T-helper 2 cell treated with Interferon-gamma antibody and Interleukin-4, amounts not matched to agents 5 μg/mL and 100 μg/mL, for 36 hours (primary cell): ENCODE data around the gene KAT8.
A peak's percentile ranks its signal among the peaks of the same experiment; 100 is the strongest.
"Not testable (repeated sequence)": the region's sequence is repeated elsewhere in the genome, so short reads cannot be mapped to it uniquely, and the experiment has no call there.

Experiments
- DNase-seq: peaks from one replicate; pipeline ENCODE4 v3.0.0; 2021; ENCODE audit warnings: low spot score
- H3K27ac Mint-ChIP-seq: one replicate; pipeline ENCODE4 v1.8.0; 2021; ENCODE audit warnings: mild to moderate bottlenecking, mixed read lengths
- H3K27me3 Mint-ChIP-seq: one replicate; pipeline ENCODE4 v1.8.0; 2021; ENCODE audit warnings: low read depth, mixed read lengths
- H3K36me3 Mint-ChIP-seq: one replicate; pipeline ENCODE4 v1.8.0; 2021; ENCODE audit warnings: low read depth, mixed read lengths
- H3K4me1 Mint-ChIP-seq: one replicate; pipeline ENCODE4 v1.8.0; 2021; ENCODE audit warnings: low read depth, mixed read lengths
- H3K4me3 Mint-ChIP-seq: one replicate; pipeline ENCODE4 v1.8.0; 2022; ENCODE audit warnings: mild to moderate bottlenecking, moderate library complexity, mixed read lengths
- H3K9me3 Mint-ChIP-seq: one replicate; pipeline ENCODE4 v1.8.0; 2021; ENCODE audit warnings: mixed read lengths

Gene KAT8

DNA sequence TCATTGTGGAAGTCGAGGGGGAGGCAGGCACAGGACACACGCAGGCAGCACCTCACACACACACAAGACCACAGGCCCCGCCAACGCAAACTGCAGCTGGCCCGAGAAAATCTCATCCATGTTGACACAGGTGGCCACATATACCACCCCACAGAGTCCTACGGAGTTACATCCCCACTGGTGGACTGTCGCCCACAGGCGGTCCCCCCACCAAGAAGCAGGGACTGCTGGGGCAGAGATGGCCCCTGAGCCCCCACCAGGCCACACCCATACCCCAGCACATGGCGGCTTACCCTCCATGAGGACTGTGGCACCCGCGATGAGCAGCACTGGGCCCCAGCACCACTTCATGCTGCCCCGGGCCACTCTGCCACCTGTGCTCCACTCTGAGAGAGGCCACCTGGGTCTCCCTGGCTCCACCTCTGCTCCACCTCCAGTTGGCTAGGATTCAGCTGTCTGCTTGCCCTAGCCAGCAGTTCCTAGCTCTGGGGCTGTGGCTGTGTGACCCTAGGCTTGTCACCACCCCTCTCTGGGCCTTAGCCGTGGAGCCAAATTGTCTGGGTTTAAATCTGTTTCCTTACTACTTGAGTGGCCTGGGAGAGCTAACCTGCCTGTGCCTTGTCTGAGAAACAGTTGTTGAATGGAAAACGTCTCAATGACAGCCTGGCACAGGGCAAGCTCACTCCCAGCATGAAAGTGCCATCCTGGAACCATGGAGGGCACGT lies 28.8 kb upstream of the KAT8 start, which contains the start of gene PRSS53:
Gene PRSS53, minus strand, starts transcription at position 485 of the 725 bp plus-strand sequence. Its CDS starts 134 bp downstream, at position 351.
- Mint-ChIP-seq H3K9me3 (no peaks in the 10 kb centered on the region), H3K4me3 (no peak within 1 kb of the TSS), H3K27ac (no peak within 1 kb of the TSS), H3K4me1 (peaks cover 1% of the 10 kb centered on the region), H3K36me3 (peaks cover 10% of the 10 kb centered on the region), H3K27me3 (no peaks in the 10 kb centered on the region)
- DNase-seq, result no peak

DNA sequence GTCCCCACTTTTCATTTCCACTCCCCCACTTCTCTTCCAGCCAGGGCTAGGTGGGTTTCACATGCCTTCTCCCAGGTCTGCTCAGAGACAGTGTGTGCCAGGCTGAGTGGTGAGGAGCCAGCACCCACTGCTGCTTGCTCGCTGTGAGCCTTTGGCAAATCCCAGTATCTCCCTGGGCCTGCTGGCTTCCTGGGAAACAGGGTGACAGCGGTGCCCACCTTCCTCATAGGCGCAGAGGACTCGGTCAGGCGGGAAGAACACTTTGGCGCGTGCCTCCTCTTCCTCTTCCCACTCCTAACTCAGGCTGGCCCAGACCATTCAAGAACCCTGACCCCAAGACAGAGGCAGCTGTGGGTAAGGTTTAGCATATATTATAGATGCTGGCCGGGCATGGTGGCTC lies 28.3 kb upstream of the KAT8 start:
- Mint-ChIP-seq H3K9me3 (no peaks in the 10 kb centered on the region), H3K36me3 (peaks cover 11% of the 10 kb centered on the region), H3K4me3 (no peak overlapping the region), H3K4me1 (peaks cover 4% of the 10 kb centered on the region), H3K27ac (no peak overlapping the region), H3K27me3 (no peaks in the 10 kb centered on the region)
- no peak for DNase-seq

DNA sequence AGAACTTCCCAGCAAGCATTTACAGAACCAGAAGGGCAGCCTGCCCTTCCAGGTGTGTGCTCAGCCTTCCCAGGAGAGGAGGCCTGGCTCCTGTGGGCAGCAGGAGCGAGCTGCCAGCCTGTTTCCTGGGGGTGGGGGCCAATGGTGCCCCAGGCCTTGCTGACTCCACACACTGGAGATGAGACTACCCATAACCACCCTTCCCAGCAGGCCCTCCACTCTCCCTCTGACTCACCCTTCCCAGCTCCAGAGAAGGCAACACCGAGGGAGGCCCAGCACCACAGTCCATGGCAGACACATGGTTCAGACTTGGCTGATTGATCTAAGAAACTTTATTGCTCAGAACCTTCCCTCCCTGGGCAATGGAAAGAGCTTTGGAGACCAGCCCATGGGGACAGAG lies 26.9 kb upstream of the KAT8 start:
- peaks cover 9% of the 10 kb centered on the region for H3K4me1 Mint-ChIP-seq
- H3K27ac Mint-ChIP-seq, result no peak overlapping the region
- no peaks in the 10 kb centered on the region for H3K9me3 Mint-ChIP-seq
- H3K4me3 Mint-ChIP-seq, result no peak overlapping the region
- H3K36me3 Mint-ChIP-seq, result peaks cover 13% of the 10 kb centered on the region
- no peaks in the 10 kb centered on the region for H3K27me3 Mint-ChIP-seq
- no peak for DNase-seq

DNA sequence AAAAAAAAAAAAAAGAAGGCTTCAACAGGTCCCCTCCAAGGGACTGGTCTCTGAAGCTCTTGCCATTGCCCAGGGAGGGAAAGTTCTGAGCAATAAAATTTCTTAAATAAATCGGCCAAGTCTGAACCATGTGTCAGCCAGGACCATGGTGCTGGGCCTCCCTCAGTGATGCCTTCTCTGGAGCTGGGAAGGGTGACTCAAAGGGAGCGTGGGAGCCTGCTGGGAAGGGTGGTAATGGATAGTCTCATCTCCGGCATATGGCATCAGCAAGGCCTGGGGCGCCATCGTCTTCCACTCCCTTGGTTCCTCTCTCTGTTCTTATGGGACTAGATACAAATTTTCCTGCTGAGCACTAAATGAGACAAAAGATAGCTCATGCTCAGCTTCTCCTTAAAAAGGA lies 25.1 kb upstream of the KAT8 start:
- peaks cover 12% of the 10 kb centered on the region for H3K36me3 Mint-ChIP-seq
- no peaks in the 10 kb centered on the region for H3K27me3 Mint-ChIP-seq
- H3K27ac Mint-ChIP-seq, result no peak overlapping the region
- H3K4me3 Mint-ChIP-seq, result peak overlapping the region; percentile 1
- H3K9me3 Mint-ChIP-seq, result no peaks in the 10 kb centered on the region
- H3K4me1 Mint-ChIP-seq, result peaks cover 13% of the 10 kb centered on the region
- no peak for DNase-seq

DNA sequence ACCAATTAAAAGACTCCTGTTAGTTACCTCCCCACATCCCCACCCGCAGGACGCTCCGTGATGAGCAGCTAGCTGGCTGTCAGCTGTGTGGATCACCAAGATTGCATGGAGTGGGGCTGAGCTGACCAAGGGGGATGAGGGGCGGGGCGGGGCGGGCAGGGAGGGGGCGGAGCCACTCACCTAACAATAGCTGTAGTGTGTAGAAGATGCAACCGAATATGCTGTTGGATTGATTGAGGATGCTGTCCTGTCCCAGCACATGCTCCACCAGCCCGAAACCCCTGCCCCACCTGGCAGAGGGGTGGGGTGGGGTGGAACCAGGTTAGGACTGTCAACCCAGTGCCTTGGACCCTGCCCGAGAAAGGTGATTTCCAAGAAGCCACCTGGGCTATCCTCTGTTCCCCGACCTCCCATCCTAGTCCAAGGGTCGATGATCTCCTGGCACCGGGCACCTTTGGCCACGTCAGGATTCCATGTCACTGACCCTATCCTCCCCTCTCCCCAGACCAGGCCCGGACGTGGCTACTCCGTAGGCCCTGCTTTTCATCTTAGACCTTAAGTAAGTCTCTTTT lies 24.2 kb upstream of the KAT8 start:
- peak overlapping the region; percentile 91 for H3K4me3 Mint-ChIP-seq
- peaks cover 12% of the 10 kb centered on the region for H3K36me3 Mint-ChIP-seq
- H3K27ac Mint-ChIP-seq, result peak overlapping the region; percentile 8

DNA sequence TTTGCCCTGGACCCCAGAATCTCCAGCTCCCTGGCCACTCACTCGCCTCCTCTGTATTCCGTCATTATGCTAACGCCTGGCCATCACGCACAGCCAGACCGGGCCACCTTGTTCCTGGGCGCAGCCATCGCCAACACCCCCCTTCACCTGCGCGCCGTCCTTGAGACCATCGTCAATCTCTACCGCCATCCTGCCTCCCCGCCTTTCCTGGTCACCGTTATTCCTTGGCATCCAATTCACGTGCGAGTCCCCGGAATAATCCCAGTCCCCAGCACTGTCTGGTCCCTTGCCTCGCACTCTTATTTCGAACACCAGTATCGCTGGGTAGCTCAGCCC lies 23.4 kb upstream of the KAT8 start:
- H3K27me3 Mint-ChIP-seq, result no peaks in the 10 kb centered on the region
- no peaks in the 10 kb centered on the region for H3K9me3 Mint-ChIP-seq
- H3K36me3 Mint-ChIP-seq, result peaks cover 12% of the 10 kb centered on the region
- H3K4me1 Mint-ChIP-seq, result peaks cover 13% of the 10 kb centered on the region
- DNase-seq, result no peak
- peak overlapping the region; percentile 91 for H3K4me3 Mint-ChIP-seq
- peak overlapping the region; percentile 86 for H3K27ac Mint-ChIP-seq

More for the DNA sequence above, 24.2 kb upstream of the KAT8 start:
- Mint-ChIP-seq H3K27me3 (no peaks in the 10 kb centered on the region), H3K9me3 (no peaks in the 10 kb centered on the region), H3K4me1 (peaks cover 13% of the 10 kb centered on the region)
- DNase-seq, result no peak

DNA sequence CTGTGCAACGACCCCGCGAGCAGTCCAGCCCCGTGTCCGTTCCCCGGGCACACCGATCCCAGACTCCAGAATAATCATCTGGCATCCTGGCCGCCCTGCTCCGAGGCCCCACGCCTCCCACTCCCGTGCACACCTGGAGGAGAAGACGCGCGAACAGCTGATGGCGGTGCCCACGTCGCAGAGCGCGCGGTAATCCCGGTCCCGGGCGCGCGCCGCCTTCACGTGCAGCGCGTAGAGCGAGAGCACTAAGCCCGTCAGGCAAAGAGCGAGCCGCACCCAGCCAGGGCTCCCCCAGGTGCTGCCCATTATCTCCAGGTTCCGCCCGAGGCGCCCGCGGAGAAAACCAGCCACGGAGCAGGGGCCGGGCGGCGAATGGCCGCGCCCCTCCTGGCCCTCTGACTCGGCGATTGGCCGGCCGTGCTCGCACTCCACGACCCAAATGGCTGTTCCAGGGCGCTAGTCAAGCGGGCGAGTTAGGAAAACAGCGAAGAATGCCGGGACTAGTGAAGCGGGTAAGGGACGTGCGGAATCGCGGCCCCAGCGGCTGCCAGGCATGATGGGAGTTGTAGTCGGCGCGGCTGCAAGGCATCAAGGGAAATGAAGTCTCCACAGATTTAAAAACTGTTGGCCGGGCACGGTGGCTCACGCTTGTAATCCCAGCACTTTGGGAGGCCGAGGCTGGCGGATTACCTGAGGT lies 22.9 kb upstream of the KAT8 start, which contains the start of gene VKORC1:
Gene VKORC1, minus strand, starts transcription at position 374 of the 697 bp plus-strand sequence. Its CDS starts 68 bp downstream, at position 306.
- no peaks in the 10 kb centered on the region for H3K9me3 Mint-ChIP-seq
- H3K27me3 Mint-ChIP-seq, result no peaks in the 10 kb centered on the region
- H3K4me1 Mint-ChIP-seq, result peaks cover 13% of the 10 kb centered on the region
- peaks cover 10% of the 10 kb centered on the region for H3K36me3 Mint-ChIP-seq
- DNase-seq, result peak; percentile 91
- H3K4me3 Mint-ChIP-seq, result peak within 1 kb of the TSS; percentile 91
- peak within 1 kb of the TSS; percentile 86 for H3K27ac Mint-ChIP-seq

DNA sequence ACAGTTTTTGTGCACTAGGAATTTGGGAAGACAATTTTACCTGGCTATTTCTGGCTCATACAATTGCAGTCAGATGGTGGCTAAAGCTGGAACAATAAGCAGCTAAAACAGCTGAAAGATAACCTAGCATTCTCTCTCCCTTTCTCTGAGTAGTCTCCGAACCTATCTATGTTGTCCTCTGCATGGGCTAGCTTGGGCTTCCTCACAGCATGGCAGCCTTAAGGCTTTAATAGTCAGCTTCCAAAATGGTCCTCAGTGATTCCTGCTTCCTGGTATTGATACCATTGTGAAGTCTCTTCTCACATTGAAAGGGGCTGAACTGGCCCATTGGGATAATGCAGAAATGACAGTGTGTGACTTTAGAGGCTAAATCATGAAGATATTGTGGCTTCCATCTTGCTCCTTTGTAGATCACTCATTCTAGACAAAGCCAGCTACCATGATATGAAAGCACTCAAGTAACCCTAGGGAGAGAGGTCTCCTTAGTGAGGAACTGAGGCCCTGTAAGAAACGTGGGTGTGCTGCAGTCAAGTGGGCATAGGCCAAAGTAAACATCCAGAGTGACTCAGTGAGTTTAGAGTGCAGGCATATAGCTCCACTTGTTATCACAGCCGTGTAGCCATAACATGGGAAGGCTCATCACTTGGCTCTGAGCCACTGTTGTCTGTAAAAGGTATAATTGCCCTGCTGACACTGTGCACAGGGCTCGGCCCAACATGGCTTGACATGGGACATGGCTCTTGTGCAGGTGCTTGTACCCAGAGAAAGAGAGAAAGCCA lies 17.4 kb upstream of the KAT8 start:
- H3K27me3 Mint-ChIP-seq, result peaks cover 4% of the 10 kb centered on the region
- H3K27ac Mint-ChIP-seq, result no peak overlapping the region
- no peak overlapping the region for H3K4me3 Mint-ChIP-seq
- no peaks in the 10 kb centered on the region for H3K36me3 Mint-ChIP-seq
- no peaks in the 10 kb centered on the region for H3K9me3 Mint-ChIP-seq
- DNase-seq, result no peak
- H3K4me1 Mint-ChIP-seq, result peaks cover 6% of the 10 kb centered on the region

DNA sequence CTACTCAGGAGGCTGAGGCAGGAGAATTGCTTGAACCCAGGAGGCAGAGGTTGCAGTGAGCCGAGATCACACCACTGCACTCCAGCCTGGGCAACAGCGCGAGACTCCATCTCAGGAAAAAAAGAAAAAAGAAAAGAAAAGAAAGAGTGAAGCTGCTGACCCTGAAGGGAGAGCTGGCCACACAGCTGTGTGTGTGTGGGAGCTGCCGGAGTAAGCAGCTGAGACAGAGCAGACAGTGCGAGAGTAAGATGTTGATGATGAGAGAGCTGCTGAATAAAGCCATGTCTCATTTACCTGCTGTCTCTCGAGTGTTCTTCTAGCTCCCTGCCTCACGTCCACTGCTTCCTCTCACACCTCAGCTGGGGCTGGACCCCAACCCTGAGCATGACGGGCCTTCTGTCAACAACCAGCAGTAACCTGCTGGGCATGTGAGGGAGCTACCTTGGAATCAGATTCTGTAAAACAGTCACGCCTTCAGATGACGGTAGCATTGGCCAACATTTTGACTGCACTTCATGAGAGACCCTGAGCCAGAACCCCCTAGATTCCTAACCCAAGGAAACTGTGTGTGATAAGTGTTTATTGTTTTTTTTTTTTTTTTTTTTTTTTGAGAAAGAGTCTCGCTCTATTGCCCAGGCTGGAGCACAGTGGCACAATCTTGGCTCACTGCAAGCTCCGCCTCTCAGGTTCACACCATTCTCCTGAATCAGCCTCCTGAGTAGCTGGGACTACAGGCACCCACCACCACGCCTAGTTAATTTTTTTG lies 16.4 kb upstream of the KAT8 start:
- H3K27me3 Mint-ChIP-seq, H3K27ac Mint-ChIP-seq, H3K4me1 Mint-ChIP-seq, H3K9me3 Mint-ChIP-seq, H3K4me3 Mint-ChIP-seq, H3K36me3 Mint-ChIP-seq, DNase-seq: not testable (repeated sequence)

DNA sequence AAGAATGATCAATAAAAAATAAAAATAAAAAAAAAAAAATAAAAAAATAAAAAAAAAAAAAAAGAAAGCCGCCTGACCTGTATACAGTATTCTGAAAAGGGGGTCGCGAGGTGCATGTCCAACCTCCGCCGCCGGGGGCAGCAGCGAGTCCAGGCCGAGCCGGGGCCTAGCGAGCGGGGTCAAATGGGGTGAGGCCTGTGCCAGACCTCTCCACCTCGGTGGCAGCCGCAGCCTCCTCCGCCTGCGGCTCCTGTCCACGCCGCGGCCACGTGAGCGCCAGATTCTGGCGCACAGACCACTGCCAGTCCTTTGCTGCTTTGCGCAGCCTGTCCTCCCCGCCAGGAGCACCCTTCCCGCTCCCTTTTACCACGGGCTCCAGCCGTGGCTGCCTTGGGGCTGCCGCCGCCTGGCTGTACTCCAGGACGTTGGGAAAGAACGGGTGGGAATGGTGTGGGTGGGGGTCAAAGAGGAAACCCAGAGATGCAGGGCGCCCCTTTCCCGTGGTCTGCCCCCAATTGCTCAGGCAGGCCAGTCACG lies 11.7 kb upstream of the KAT8 start:
- DNase-seq, result peak; percentile 76
- Mint-ChIP-seq H3K9me3 (no peaks in the 10 kb centered on the region), H3K36me3 (peaks cover 11% of the 10 kb centered on the region), H3K27me3 (no peaks in the 10 kb centered on the region), H3K4me3 (no peak overlapping the region), H3K4me1 (peaks cover 18% of the 10 kb centered on the region), H3K27ac (peak overlapping the region; percentile 79)

DNA sequence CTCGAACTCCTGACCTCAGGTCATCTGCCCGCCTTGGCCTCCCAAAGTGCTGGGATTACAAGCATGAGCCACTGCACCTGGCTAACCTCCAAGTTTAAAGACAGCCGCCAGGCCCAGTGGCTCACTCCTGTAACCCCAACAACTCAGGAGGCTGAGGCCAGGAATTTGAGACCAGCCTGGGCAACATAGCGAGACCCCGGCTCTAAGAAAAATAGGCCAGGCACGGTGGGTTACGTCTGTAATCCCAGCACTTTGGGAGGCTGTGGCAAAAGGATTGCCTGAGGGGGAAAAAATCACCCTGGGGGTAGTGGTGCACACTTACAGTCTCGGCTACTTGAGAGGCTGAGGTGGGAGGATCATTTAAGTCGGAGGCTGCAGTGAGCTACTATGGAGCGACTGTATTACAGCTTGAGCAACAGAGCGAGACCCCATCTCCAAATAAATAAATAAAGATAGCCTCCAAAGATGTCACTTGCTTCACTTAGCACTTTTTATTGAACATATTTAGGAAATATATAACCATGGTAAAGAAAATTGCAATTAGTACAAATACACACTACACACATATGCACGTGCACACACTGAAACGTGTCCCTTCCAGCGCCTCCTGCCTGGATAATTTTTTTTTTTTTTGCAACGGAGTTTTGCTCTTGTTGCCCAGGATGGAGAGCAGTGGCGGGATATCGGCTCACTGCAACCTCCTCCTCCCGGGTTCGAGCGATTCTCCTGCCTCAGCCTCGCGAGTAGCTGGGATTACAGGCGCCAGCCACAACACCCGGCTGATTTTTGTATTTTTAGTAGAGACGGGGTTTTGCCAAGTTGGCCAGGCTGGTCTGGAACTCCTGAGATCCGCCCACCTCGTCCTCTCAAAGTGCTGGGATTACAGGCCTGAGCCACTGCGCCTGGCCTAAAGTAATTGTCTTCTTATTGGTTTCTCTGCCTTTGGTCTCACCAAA lies 10.7 kb upstream of the KAT8 start:
- H3K27ac Mint-ChIP-seq, result peak overlapping the region; percentile 80
- DNase-seq, result no peak
- no peaks in the 10 kb centered on the region for H3K27me3 Mint-ChIP-seq
- H3K9me3 Mint-ChIP-seq, result no peaks in the 10 kb centered on the region
- H3K4me1 Mint-ChIP-seq, result peaks cover 18% of the 10 kb centered on the region
- peaks cover 17% of the 10 kb centered on the region for H3K36me3 Mint-ChIP-seq
- H3K4me3 Mint-ChIP-seq, result peak overlapping the region; percentile 84

DNA sequence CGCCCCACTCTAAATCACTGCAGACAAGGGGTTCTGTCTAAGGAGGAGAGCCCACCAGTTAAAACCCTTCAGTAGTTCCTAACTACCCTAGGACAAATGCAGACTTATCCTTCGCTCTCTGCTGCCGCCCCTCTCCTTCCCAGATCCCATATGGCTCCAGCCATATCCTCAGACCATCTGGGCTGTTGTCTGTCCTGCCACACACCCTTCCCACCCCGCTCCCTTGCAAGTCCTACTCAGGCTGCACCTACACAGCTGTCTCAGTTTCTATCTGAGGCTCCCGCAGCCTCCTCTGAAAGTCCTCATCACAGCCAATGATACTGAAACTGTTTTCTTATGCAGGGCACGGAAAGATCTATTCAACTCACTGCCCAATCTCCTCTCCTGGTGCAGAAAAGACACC lies 10.0 kb upstream of the KAT8 start:
- Mint-ChIP-seq H3K4me1 (peaks cover 18% of the 10 kb centered on the region), H3K27me3 (no peaks in the 10 kb centered on the region), H3K9me3 (no peaks in the 10 kb centered on the region), H3K4me3 (peak overlapping the region; percentile 84), H3K36me3 (peaks cover 20% of the 10 kb centered on the region), H3K27ac (peak overlapping the region; percentile 80)
- peak; percentile 61 for DNase-seq
